SW 1271 (cell line): Measurements from ENCODE around the gene UBASH3A.

ENCODE experiments used
- DNase-seq, 2 experiments: peaks; one replicate each; lab custom pipeline; 2025; lab: John Stamatoyannopoulos, UW

The UBASH3A gene

DNA sequence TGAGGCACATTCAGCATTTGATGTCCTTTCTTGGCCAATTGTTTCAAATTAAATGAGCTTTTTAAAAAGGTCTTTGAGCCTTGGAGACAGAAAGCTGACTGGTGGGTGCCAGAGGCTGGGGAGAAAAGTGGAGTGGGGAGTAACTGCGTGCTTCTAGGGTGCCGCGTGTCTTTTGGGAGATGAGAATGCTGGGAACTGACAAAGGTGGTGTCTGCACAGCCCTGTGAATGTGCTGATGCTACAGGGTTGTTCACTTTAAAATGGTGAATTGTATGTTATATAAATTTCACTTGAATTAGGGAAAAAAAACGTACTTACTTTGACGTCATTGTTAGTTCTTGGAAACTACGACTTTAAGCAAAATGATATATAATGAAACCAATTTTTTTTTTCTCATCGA lies 29.2 kb upstream of the UBASH3A start:
- no peak for DNase-seq

DNA sequence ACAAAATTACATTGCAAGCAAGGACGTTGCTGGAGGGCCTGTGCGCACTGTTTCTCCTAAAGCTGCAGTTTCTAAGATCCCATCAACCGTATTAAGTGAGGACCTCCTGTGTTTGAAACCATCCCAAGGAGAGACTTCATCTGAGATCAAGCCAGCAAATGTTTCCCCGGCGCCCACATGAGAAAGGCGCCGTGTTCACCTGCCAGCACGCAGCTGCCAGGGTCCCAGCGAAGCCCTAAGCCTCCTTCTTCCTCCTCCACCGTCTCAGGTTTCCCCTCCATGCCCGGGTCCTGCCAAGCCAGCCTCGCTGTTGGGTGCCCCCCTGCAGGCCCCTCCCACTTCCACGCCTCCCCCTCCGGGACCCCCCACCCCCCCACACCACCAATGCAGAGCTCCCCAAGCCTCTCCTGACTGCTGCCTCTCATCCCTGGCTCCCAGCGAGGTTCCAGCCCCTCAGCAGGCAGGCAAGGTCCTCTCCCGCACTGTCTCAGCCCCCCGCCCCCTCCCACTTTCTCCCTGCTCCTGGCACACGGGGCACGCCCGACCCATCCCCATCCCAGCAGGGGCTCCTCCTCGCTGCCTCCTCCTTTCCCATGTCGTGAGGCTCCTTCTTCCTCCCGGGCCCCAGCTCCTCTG lies 28.7 kb upstream of the UBASH3A start:
- DNase-seq, result no peak

DNA sequence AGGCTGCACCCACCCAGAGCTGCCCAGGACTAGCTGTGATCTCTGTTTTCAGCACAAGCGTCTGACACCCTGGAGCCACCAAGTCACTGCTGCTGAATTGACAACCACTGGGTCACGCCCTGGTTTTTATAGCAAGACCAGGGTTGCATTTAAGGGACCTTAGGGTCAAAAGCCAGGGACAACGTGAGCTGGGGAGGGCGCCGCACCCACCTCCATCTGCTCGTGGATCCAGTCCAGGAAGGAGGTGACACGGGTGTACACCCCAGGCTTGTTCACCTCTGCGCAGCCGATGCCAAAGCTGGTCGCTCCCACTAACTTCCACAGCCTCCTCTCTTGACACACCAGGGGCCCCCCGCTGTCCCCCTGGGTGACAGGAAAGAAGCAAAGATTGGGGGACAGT lies 28.2 kb upstream of the UBASH3A start:
- DNase-seq, result no peak

DNA sequence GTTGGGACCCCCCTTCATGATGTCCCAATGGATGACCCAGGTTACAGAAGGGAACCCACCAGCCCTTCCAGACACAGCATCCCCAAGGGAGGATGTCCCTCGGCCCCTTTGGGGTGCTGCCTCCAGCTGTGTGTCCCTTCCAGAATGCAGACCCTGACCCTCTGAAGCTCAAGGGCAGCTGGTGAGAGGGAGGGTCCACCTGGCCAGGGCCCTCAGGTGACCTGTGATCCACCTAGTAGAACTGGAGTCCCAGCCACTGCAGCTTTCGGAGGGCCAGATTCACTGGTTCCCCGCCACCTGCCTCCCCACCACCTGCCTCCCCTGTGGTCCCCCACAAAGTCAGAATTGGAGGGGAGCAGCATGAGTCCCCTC lies 27.8 kb upstream of the UBASH3A start:
- DNase-seq, result no peak

DNA sequence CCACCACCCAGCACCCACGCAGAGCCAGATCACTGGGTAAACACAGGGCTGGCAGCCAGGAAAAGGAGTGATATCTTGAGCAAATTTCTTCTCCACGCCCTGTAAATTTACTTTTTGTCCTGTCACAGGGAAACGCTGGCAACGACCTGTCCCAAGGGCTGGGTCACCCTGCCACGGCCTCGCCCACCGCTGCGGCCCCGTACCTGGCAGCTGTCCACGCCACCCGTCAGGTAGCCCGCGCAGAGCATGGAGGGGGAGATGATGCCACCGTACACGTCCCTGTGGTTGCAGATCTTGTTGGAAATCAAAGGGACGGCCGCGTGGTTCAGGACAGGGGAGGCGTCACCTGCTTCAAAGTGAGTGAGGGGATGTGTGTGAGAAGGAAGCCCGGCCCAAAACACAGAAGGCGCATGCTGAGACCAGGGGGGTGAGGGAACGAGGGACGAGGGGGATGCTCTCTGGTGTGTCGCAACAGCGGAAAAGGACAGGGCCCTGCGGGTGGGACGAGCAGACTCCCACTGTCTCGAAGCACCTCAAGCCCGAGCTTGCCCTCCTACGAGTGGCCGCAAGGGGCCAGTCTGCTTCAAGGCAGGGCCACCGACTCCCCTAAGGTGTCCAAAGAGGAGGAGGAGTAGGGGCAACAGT lies 27.2 kb upstream of the UBASH3A start:
- no peak for DNase-seq

DNA sequence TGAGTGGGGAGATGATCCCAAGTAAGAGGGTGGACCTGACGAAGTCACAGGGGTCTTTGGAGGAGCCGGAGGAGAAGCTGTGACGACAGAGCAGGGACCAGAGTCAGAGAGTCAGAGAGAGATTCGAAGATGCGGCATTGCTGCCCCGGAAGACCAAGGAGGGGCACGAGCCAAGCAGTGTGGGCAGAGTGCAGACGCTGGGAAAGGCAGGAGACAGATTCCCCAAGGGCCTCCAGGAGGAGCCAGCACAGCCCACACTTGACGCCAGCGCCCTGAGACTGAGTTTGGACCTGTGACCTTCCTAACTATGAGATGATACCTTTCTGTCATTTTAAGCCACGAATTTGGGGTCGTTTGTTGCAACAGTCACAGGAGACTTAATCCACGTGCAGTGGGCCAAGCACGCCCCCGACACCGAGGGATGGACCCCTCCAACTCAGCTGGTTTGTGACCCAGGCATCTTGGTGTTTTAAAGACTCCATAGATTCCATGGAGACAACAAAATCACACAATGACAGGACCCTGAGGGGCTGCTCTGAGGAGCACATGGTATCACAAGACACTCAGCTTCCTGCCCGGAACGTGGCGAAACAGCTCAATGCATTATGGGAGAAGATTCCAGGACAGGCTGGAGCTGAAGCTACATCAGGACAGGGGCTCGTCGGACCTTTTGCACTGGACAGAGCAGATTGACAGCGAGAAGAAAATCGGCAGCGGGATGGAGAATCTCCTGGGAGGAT lies 26.3 kb upstream of the UBASH3A start:
- no peak for DNase-seq

DNA sequence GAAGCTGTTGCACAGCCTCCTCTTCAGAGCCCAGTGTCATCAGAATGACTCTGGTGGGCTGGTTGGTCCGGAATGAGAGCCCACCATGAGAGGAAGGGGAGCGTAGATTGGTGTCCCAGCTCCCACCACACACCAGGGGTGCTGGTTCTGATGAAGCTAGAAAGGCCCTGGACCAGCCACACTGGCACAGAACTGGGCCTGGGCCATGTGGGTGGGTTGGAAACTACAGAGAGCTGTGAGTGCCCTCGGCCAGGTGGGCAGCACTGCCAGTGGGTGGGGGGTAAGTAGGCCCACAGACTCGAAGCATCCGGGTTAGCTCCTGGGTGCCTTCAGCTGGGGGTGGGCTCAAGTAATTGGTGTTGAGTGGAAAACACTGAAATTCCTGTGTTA lies 25.8 kb upstream of the UBASH3A start:
- DNase-seq, result no peak

DNA sequence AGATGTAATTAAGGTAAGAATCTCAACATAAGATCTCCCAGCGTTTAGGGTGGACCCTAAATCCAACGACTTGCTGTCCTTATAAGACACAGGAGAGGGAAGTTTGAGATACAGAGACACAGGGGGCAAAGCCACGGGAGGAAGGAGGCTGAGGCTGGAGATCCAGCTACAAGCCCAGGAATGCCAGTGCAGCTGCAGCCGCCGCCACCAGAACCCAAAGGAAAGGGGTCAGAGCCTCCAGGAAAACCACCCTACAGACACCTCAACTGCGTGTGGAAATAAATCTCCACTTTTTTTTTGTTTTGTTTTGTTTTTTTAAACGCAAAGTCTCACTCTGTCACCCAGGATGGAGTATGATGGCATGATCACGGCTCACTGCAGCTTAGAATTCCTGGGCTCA lies 25.3 kb upstream of the UBASH3A start:
- DNase-seq, result no peak

DNA sequence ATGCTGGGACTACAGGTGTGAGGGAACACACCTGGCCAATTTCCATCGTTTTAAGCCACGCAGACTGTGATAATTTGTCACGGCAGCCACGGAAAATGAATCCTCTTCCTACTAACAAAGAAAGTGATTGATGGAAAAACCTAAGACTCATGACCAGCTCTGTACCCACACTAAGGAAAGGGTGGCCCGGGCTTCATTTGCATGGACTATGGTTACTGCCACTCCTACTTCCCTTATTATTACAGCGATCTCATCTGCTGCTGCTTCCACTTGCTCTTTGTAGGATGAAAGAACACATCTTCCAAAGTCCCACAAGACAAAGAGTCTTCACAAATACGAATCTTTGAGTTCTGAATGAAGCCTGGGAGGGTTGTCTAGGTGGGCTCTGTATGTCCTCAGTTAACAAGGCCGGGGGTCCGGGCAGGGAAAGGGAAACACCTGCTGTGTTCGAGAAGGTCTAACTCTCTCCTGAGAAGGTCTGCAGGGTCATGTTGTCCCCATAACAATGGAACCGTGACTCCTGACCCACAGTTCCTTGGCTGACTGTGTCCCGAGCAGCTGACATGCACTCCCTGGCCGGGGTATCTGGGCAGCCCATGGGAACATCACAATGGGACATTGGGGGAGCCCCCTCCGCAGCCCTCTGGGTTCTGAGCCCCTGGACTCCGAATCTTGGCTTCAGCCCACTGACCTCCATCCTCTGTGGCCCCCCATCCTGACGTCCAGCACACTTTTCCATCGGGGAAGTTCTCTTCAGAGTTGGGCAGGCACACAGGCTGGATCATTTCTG lies 24.1 kb upstream of the UBASH3A start:
- no peak for DNase-seq

DNA sequence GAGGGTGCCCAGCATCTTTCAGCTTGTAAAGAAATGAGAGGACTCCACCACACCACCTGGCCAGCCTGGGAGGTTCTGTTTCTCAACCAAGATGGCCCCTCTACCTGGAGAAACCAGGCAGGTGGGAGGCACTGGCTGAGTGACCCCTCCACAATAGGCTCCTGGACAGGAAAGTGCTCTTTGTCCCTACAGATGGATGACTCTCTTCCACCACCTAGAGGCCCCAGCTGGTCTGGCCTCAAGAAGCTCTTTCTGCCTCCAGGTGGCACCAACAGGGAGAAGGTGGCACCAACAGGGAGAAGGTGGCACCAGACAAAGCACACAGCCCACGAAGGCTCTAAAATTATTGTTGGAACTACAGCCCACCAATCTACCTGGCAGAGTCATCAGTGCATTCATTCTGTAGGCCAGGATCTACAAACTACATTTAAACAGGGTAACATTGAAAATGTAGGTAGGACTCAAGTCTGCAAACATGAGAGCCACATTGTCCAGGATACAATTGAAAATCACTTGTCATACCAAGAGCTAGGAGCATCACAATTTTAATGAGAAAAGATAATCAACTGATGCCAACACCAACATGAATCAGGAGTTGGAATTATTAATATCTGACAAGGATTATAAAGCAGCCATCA lies 22.2 kb upstream of the UBASH3A start:
- peak in 1 of 2 experiments; percentile 22 for DNase-seq

DNA sequence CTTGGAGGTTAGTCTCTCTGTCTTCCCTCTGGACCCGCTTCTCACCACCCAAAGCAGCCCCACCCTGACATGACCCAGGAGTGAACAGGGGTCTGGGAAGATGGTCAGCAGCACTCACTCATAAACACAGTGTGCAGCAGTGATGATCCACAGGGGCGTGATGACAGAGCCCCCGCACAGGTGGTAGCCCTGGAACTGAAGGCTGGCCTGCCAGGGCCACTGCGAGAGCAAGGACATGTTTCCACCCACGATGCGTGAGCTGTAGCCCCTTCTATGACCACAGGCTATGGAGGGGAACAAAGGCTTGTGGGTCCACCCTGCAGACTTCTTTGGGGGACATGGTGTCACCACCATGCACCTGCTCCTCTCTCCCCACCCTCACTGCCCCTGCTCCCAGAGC lies 20.8 kb upstream of the UBASH3A start:
- no peak for DNase-seq

DNA sequence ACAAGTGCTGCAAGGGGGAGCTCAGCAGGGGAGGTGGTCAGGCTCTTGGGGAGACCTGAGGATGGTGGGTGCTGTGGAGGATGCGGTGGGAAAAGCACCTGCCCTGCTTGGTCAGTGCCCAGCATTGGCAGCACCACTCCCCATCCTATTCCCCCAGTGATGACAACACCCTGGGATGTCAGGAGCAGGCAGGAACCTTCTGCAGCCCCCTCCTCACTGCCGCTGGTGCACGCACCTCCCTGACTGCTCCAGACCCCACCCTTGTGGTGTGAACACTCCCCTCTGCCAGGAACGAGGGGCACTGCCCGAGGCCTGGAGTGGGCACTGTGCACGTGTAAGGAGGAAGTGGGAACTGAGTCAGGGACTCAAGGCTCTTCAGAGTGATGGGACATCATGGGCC lies 20.4 kb upstream of the UBASH3A start:
- DNase-seq, result no peak

DNA sequence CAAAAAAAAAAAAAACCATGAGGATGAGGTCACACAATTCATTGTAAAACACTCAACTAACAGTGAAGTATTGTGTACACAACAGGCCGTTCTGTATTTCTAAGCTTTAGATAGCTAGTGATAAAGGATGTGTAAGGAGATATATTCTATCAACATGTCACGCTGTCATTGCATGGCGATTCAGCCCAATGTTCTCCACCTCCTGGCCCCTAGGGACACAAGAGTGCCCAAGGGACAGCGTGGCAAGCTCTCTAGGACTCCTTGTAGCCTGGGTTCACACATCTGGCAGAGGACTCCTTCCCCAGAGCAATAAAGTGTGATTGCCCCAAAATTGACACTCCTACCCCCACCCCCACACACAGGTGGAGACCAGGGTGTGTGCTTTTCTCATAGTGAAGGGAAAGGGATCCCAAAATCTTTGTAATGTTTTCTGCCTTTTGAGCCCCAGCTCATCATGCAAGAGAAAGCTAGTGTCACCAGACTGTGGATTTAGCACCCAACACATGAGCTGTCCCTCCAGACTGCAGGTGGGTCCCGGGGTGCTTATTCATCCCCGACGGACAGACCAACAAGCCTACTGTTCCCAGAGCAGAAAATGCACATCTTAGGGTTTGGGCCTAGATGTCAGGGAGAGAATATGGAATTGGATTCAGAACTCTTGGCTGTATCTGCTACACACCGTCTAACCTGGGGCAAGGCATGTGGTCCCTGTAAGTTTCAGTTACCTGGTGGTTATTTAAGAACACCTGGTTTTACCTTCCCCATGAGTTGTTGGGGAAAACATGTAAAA lies 19.4 kb upstream of the UBASH3A start:
- no peak for DNase-seq

DNA sequence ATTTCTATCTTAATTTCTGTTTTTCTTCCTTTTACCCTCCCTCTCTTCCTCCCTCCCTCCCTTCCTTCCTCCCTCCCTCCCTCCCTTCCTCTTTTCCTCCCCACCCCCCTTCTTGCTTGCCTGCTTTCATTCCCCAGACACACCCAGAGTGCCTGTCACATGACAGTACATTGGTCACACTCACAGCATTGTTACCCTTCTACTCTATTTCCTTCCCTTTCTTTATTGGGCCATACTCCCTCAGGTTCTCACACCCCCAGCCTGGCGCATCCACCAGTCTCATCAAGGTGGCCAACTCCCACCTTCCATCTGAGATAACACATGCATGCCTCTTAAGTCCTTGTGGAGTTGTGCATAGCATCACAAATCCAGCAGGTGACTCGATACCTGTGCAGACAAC lies 18.7 kb upstream of the UBASH3A start:
- DNase-seq, result no peak

DNA sequence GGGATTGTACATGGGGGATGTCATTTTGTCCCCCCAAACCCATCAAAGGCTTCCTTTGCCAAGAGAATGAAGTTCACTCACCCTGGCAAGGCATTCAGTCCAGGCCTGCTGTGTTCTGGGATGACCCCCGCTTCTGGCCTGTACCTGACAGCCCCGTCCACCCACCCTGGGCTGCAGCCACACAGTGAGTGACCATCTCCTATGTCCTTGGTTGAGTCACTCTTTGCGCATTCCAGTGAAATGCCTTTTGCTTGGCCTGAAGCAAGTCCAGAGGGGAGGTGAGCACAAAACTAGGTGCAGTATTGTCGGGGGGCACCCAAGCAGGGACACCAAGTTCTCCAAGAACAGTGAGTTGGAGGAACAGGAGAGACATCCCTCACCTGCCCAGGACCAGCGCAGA lies 18.1 kb upstream of the UBASH3A start:
- no peak for DNase-seq

DNA sequence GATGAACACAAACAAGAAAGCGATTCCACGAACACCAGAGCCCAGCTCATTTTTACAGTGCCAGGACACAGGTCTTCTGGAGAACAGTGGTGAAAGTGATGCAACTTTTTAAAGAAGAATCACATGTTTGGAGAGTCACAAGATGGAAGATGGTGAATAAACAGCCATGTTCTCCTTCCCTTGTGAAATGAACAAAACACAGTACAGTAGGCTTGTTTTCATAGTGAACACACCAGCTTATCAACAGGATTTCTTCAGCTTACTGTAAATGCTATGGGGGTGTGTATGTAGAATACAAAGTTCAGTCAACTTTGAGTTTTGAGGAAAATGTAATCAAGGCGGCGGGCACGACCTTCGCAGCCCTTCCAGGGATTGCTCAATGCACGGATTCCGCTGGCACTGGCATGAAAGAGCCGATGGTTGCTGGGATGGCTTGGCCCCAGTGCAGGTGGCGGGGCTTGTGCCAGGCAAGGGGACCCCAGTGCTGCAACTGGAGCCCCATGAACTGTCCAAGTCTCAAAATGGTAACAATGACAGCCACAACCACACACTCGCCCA lies 17.6 kb upstream of the UBASH3A start:
- no peak for DNase-seq

DNA sequence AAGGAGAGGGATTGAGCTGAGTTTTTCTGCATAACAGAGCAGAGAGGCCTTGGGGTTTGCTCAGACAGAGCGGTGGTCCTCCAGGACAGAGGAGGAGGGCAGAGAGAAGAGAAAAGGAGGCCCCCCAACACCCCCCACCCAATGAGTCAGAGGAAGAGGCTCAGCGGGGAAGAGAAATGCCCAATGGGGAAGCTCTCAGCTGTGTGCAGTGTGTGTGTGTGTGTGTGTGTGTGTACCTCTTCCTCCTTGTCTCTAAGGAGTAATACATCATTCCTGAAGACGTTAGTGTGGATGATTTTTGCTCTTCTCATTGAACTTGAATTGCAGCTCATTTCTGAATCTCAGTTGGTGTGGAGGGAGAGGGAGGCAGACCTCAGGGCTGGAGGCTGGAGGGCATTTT lies 16.5 kb upstream of the UBASH3A start:
- DNase-seq, result no peak

DNA sequence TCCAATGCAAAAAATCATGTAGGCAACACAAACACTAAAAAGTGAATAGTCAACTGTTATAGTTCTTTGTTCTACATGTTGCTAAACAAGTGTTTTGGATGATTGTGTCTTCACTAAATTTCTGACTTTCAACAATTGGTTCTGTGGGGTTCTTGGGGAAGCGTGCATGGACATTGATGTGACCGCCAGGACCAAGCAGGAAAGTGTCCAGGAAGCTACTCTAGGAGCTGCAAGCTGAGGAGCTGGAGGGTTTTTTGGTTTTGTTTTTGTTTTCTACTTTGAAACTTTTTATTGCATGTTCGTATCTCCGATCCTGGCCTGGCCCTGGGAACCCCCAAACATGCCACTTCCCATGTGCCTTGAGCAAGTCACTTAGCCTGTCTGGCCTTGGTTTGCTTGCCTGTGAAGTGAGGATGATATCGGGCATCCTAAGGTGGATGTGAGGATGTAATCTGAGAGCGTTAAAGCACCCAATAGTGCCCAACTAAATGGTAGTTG lies 15.8 kb upstream of the UBASH3A start:
- DNase-seq, result no peak

DNA sequence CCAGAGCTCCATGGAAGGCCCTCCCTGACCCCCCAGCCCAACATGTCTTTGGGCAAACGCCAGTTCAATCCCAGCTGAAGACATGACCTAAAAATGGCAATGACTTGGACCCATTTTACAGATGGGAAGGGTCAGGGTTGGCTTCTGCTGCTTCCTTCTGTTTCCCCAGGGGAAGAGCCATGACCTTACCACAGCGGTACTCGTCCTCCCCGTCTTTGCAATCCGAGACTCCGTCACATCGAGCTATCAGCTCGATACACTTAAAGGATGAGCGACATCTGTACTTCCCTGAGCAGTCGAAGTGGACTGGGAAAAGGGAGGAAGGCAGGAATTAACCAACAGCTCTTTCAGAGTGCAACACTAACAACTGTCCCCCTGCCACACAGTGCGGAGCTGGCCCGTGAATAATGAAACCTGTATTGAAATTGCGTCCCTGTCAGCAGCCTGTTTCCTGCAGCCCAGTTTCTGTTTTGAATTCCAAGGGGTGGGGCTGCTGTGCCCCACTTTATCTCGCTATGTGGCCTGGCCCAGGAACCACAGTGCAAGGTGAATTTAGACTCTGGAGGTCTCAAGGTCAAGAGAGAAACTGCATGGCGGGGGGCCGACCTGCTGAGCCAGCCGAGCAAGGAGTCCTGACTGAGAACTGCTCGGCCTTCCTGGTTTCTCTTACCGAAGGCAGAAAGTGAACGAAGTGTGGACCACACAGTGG lies 14.8 kb upstream of the UBASH3A start:
- no peak for DNase-seq

DNA sequence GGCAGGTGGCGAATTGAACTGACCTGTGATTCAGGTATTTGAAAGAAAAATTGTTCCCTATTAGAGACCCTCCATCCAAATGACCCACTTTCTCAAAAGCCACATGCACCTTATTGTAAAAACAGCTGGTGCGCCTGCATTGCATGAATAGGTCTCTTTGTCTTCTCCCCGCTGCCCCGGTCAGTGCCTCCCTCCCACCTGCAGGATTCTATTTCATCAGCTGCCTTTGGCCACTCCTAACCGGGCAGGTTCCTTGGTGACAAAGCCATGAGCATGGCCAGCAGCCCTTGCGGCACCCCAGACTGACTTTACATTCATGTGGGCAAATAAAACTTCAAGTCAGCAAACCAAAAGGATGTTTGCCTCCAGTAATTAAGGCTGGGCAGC lies 14.3 kb upstream of the UBASH3A start:
- DNase-seq, result no peak
